Naive thymus-derived CD8-positive, alpha-beta T cell (primary cell): ENCODE measurements around the gene PGBD1. TPM values are rescaled to one million over a fixed set of nuclear protein-coding genes. Genes with fewer than 3 reads are reported as not detected.
"Not testable (repeated sequence)": the region's sequence is repeated elsewhere in the genome, so short reads cannot be mapped to it uniquely, and the experiment has no call there.

Experiments used
- ATAC-seq, 2 donors: fragments of 150-1000 bp; cut with Tn5 transposase in 1 of 2; sonication (Bioruptor Pico), chemical (Tn5 transposase) in 1 of 2; 1 replicate in 1 of 2; 2 replicates in 1 of 2; pipeline ENCODE4 v1.10.0; 2021; ENCODE audit warnings: mild to moderate bottlenecking in 2 of 2, moderate library complexity in 2 of 2
- POLR2A ChIA-PET: fragments of 350-600 bp; sonication (Branson Sonifier 250); formaldehyde crosslinking; loops from one replicate; lab custom pipeline; 2021; ENCODE audit warnings: antibody characterized with exemption; lab: Charles Lee
- DNase-seq, 10 donors: peaks; one replicate each; pipeline versions ENCODE4 v3.0.0 to v3.0.0-alpha.2; 2020 to 2022
- H3K27ac Mint-ChIP-seq, 10 donors: one replicate each; pipeline ENCODE4 v1.8.0; 2020 to 2022; ENCODE audit warnings: mild to moderate bottlenecking in 10 of 10, mixed read lengths in 10 of 10, moderate library complexity in 4 of 10, inconsistent platforms in 1 of 10
- H3K27me3 Mint-ChIP-seq, 5 donors: one replicate each; pipeline ENCODE4 v1.8.0; 2021 to 2022; ENCODE audit warnings: mixed read lengths in 5 of 5
- H3K36me3 Mint-ChIP-seq, 3 donors: one replicate each; pipeline ENCODE4 v1.8.0; 2020 to 2022; ENCODE audit warnings: mixed read lengths in 3 of 3, mild to moderate bottlenecking in 2 of 3, inconsistent platforms in 1 of 3
- H3K4me1 Mint-ChIP-seq, 4 donors: one replicate each; pipeline ENCODE4 v1.8.0; 2021 to 2022; ENCODE audit warnings: mixed read lengths in 4 of 4
- H3K4me3 Mint-ChIP-seq, 10 donors: one replicate each; pipeline ENCODE4 v1.8.0; 2020 to 2022; ENCODE audit warnings: mild to moderate bottlenecking in 10 of 10, mixed read lengths in 10 of 10, moderate library complexity in 6 of 10, inconsistent platforms in 1 of 10
- H3K9me3 Mint-ChIP-seq, 9 donors: one replicate each; pipeline ENCODE4 v1.8.0; 2020 to 2022; ENCODE audit warnings: mixed read lengths in 9 of 9, mild to moderate bottlenecking in 3 of 9, inconsistent platforms in 1 of 9, moderate library complexity in 1 of 9
- polyA plus RNA-seq, 3 donors: library from polyadenylated mRNA; unstranded; fragments of 300-500 nt; fragmentation: Illumina TruSeq; gene quantifications; one replicate each; pipeline ENCODE4 v1.2.3, GENCODE V29; 2021
- total RNA-seq, 8 experiments: library from RNA in 2 of 8; stranded (reverse) in 2 of 8; gene quantifications; one replicate each; pipeline ENCODE4 v1.2.3 and lab custom pipeline; 2021 to 2026

Gene PGBD1
- total and polyA plus RNA-seq, 5 experiments from 2014 or later: 0.45 to 2.5 (median 1.2) TPM

GRCh38 chr6:28317866-28318265 lies 36.5 kb downstream of the PGBD1 start:
- POLR2A ChIA-PET, H3K27ac Mint-ChIP-seq, H3K9me3 Mint-ChIP-seq, DNase-seq, H3K36me3 Mint-ChIP-seq, H3K4me1 Mint-ChIP-seq, H3K4me3 Mint-ChIP-seq, ATAC-seq: not testable (repeated sequence)
- peaks cover 0 to 13% (median 11%) of the 10 kb centered on the region in 5 donors for H3K27me3 Mint-ChIP-seq

GRCh38 chr6:28322661-28323060 lies 41.3 kb downstream of the PGBD1 start:
- POLR2A ChIA-PET: interaction anchor here (0.6 kb wide), 1 partner anchor 1207 kb away, joined by 3 read pairs; no protein-coding TSS in a partner anchor
- ATAC-seq: no peak
- Mint-ChIP-seq H3K36me3 (peaks cover 12 to 34% (median 33%) of the 10 kb centered on the region in 3 donors), H3K4me3 (no peak overlapping the region), H3K27me3 (peaks cover 0 to 10% (median 2%) of the 10 kb centered on the region in 5 donors), H3K9me3 (peaks cover 10 to 48% (median 20%) of the 10 kb centered on the region in 9 donors), H3K27ac (peak overlapping the region in 1 of 10 donors; percentile 69), H3K4me1 (no peaks in the 10 kb centered on the region)
- no peak for DNase-seq

GRCh38 chr6:28323813-28324424 lies 42.5 kb downstream of the PGBD1 start:
- H3K27me3 Mint-ChIP-seq: peaks cover 0 to 10% (median 2%) of the 10 kb centered on the region in 5 donors
- peaks cover 12 to 60% (median 26%) of the 10 kb centered on the region in 9 donors for H3K9me3 Mint-ChIP-seq
- ATAC-seq (no peak), DNase-seq (no peak)
- H3K36me3 Mint-ChIP-seq: peaks cover 14 to 44% (median 38%) of the 10 kb centered on the region in 3 donors
- POLR2A ChIA-PET: interaction anchor here (1.6 kb wide), 1 partner anchor 12 kb away, joined by 3 read pairs; the partner anchor contains the start of gene ZSCAN31
- H3K27ac Mint-ChIP-seq: no peak overlapping the region
- H3K4me3 Mint-ChIP-seq: no peak overlapping the region
- H3K4me1 Mint-ChIP-seq: no peaks in the 10 kb centered on the region

GRCh38 chr6:28326371-28326948 lies 45.1 kb downstream of the PGBD1 start:
- ATAC-seq (no peak), DNase-seq (no peak)
- Mint-ChIP-seq H3K36me3 (peaks cover 18 to 48% (median 38%) of the 10 kb centered on the region in 3 donors), H3K9me3 (peaks cover 10 to 57% (median 28%) of the 10 kb centered on the region in 9 donors), H3K27me3 (peaks cover 0 to 10% (median 2%) of the 10 kb centered on the region in 5 donors), H3K4me3 (no peak overlapping the region), H3K27ac (no peak overlapping the region), H3K4me1 (no peaks in the 10 kb centered on the region)
- POLR2A ChIA-PET: no interaction called here

GRCh38 chr6:28330041-28330440 lies 48.7 kb downstream of the PGBD1 start:
- Mint-ChIP-seq H3K4me1 (peaks cover 0 to 9% (median 8%) of the 10 kb centered on the region in 4 donors), H3K9me3 (peaks cover 10 to 41% (median 28%) of the 10 kb centered on the region in 9 donors), H3K4me3 (no peak overlapping the region), H3K36me3 (peaks cover 18 to 39% (median 29%) of the 10 kb centered on the region in 3 donors), H3K27ac (no peak overlapping the region), H3K27me3 (no peaks in the 10 kb centered on the region)
- ATAC-seq: no peak
- POLR2A ChIA-PET: no interaction called here
- no peak for DNase-seq

- POLR2A ChIA-PET: no interaction called here
- ATAC-seq (no peak), DNase-seq (no peak)
- H3K27ac Mint-ChIP-seq: peak overlapping the region in 4 of 10 donors; percentile 6 to 44 (median 21)
- no peaks in the 10 kb centered on the region for H3K27me3 Mint-ChIP-seq
- peaks cover 0 to 11% (median 8%) of the 10 kb centered on the region in 4 donors for H3K4me1 Mint-ChIP-seq
- peaks cover 0 to 12% (median 6%) of the 10 kb centered on the region in 9 donors for H3K9me3 Mint-ChIP-seq
- peaks cover 6 to 11% (median 7%) of the 10 kb centered on the region in 3 donors for H3K36me3 Mint-ChIP-seq
- no peak overlapping the region for H3K4me3 Mint-ChIP-seq
These were observed 51.7 kb downstream of the PGBD1 start for GRCh38 chr6:28333047-28333446.

GRCh38 chr6:28333599-28334018 lies 52.2 kb downstream of the PGBD1 start:
- DNase-seq: no peak
- H3K27ac Mint-ChIP-seq: peak overlapping the region in 8 of 10 donors; percentile 6 to 79 (median 44)
- POLR2A ChIA-PET: no interaction called here
- H3K27me3 Mint-ChIP-seq: no peaks in the 10 kb centered on the region
- ATAC-seq: no peak
- no peak overlapping the region for H3K4me3 Mint-ChIP-seq
- H3K4me1 Mint-ChIP-seq: peaks cover 0 to 11% (median 8%) of the 10 kb centered on the region in 4 donors
- peaks cover 6 to 7% (median 7%) of the 10 kb centered on the region in 3 donors for H3K36me3 Mint-ChIP-seq
- H3K9me3 Mint-ChIP-seq: peaks cover 0 to 9% (median 6%) of the 10 kb centered on the region in 9 donors

- peak overlapping the region in 3 of 10 donors; percentile 1 to 53 (median 31) for H3K4me3 Mint-ChIP-seq
- no peak for DNase-seq
- H3K27me3 Mint-ChIP-seq: no peaks in the 10 kb centered on the region
These were observed 53.1 kb downstream of the PGBD1 start for GRCh38 chr6:28334286-28335039.

GRCh38 chr6:28335040-28335563 lies 53.7 kb downstream of the PGBD1 start:
- no peak overlapping the region for H3K27ac Mint-ChIP-seq
- H3K9me3 Mint-ChIP-seq: peaks cover 0 to 3% (median under 1%) of the 10 kb centered on the region in 9 donors
- ATAC-seq (peak in 1 of 2 donors; percentile 6), DNase-seq (no peak)
- H3K4me3 Mint-ChIP-seq: no peak overlapping the region
- POLR2A ChIA-PET: interaction anchor here (0.5 to 2.3 kb wide), 11 partner anchors 10 to 1158 kb away, joined by 3 to 15 read pairs (median 4); partner anchors contain the start of genes ZKSCAN3, ZKSCAN8, ZNF165 and ZSCAN26
- H3K4me1 Mint-ChIP-seq: peaks cover 0 to 11% (median 8%) of the 10 kb centered on the region in 4 donors
- no peaks in the 10 kb centered on the region for H3K36me3 Mint-ChIP-seq
- H3K27me3 Mint-ChIP-seq: no peaks in the 10 kb centered on the region

More at GRCh38 chr6:28334286-28335039, 53.1 kb downstream of the PGBD1 start:
- Mint-ChIP-seq H3K27ac (peak overlapping the region in 3 of 10 donors; percentile 23 to 61 (median 31)), H3K4me1 (peaks cover 0 to 11% (median 8%) of the 10 kb centered on the region in 4 donors), H3K36me3 (no peaks in the 10 kb centered on the region), H3K9me3 (peaks cover 0 to under 1% (median 0%) of the 10 kb centered on the region in 9 donors)
- ATAC-seq: no peak
- POLR2A ChIA-PET: interaction anchor here (0.6 to 2.3 kb wide), 6 partner anchors 11 to 1158 kb away, joined by 3 to 15 read pairs (median 4); partner anchors contain the start of genes ZKSCAN3 and ZSCAN26

- H3K36me3 Mint-ChIP-seq: no peaks in the 10 kb centered on the region
- H3K4me3 Mint-ChIP-seq: no peak within 1 kb of the TSS
- peak; percentile 88 to 91 for ATAC-seq
These were observed 54.4 kb downstream of the PGBD1 start, which contains the start of gene ZSCAN31 for GRCh38 chr6:28335564-28336283. Gene ZSCAN31, minus strand, starts transcription at chr6:28336148. Its CDS starts 6,465 bp downstream, at chr6:28329683.

More at GRCh38 chr6:28335564-28336283, 54.4 kb downstream of the PGBD1 start, which contains the start of gene ZSCAN31:
- DNase-seq: peak; percentile 62 to 92 (median 76)
- POLR2A ChIA-PET: interaction anchor here (0.5 to 2.3 kb wide), 13 partner anchors 9 to 1159 kb away, joined by 3 to 15 read pairs (median 4); partner anchors contain the start of genes ZKSCAN3, ZKSCAN8, ZNF165 and ZSCAN26
- Mint-ChIP-seq H3K4me1 (peaks cover 0 to 11% (median 8%) of the 10 kb centered on the region in 4 donors), H3K27ac (no peak within 1 kb of the TSS), H3K27me3 (no peaks in the 10 kb centered on the region), H3K9me3 (peaks cover 0 to 8% (median 5%) of the 10 kb centered on the region in 9 donors)
